ENCODE measurements around the gene ADCY9. TPM values are rescaled to one million over a fixed set of nuclear protein-coding genes. Genes with fewer than 3 reads are reported as not detected.

The ADCY9 gene
- total RNA-seq: 29.6 TPM

GRCh38 chr16:4116325-4117249, at the start of gene ADCY9:
ADCY9 (minus strand) TSS chr16:4116442; CDS start chr16:4115442, 1,000 bp downstream.

Other genes with a start within 250 kb of the ADCY9 start
- gene CREBBP, start 235.7 kb downstream of the ADCY9 start, total RNA-seq: 105 TPM
- 38.6 TPM for gene SRL, start 125.6 kb upstream of the ADCY9 start, total RNA-seq
- 10.9 TPM for gene TFAP4, start 156.6 kb upstream of the ADCY9 start, total RNA-seq
- 10.9 TPM for gene GLIS2, start 199.6 kb upstream of the ADCY9 start, total RNA-seq
- gene PAM16, start 234.9 kb upstream of the ADCY9 start, total RNA-seq: 20.9 TPM